HUES6 (cell line): ENCODE data around the gene BECN2.

Source experiments
- H3K27ac ChIP-seq: 2 replicates; pipeline ENCODE4 v1.7.0; 2013; ENCODE audit warnings: low read depth, mild to moderate bottlenecking, low read length, inconsistent platforms
- H3K27me3 ChIP-seq: 2 replicates; pipeline ENCODE4 v1.6.1; 2013; ENCODE audit warnings: low read length; ENCODE audit not compliant: control insufficient read depth, insufficient read depth
- H3K36me3 ChIP-seq: 2 replicates; pipeline ENCODE4 v1.6.1; 2013; ENCODE audit warnings: low read length; ENCODE audit not compliant: control insufficient read depth, insufficient read depth
- H3K4me1 ChIP-seq: 2 replicates; pipeline ENCODE4 v1.6.1; 2013; ENCODE audit warnings: low read length; ENCODE audit not compliant: control insufficient read depth, insufficient read depth
- H3K4me3 ChIP-seq: 2 replicates; pipeline ENCODE4 v1.5.1; 2013; ENCODE audit warnings: low read depth, low read length
- H3K9ac ChIP-seq: one replicate; pipeline ENCODE4 v1.6.1; 2013; ENCODE audit warnings: mild to moderate bottlenecking, low read length
- H3K9me3 ChIP-seq: 2 replicates; pipeline ENCODE4 v1.6.1; 2013; ENCODE audit warnings: low read depth, low read length; ENCODE audit not compliant: control insufficient read depth, insufficient read depth

The BECN2 gene

DNA sequence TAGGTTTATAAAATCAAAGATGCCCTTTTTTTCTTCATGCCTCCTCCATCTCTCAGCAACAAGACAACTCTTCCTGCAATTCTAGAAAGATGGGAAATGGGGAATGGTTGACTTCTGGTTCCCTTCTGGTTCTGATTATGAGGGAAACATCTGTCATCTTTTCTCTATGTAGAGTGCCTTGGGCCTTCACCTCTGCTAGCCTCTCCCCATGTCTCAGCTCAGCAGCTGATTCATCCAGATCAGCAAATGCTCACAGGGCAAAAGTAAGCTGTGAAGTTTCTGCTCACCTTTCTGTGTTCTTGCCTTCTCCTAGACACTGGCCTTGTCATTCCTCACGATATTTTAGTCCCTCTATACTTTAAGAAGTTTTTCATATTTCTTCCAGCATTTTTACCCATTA is 17.8 kb upstream of the BECN2 start:
- Histone ChIP-seq H3K4me3 (no peak overlapping the region), H3K27ac (no peak overlapping the region)

DNA sequence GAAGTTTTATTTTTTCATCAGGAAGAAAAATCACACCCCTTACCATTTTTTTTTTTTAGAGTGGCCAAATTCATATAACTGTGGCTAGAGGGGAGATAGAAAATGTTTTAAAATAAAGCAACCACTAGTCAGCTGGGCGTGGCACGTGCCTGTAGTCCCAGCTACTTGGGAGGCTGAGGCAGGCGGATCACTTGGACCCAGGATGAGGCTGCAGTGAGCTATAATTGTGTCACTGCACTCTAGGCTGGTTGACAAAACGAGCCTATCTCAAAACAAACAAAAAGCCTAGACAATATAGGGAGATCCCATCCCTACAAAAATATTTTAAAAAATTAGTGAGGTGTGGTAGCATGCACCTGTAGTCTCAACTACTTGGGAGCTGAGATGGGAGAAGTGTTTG is 14.8 kb upstream of the BECN2 start:
- Histone ChIP-seq H3K9ac (no peak overlapping the region), H3K27me3 (no peaks in the 10 kb centered on the region), H3K27ac (no peak overlapping the region), H3K36me3 (no peaks in the 10 kb centered on the region), H3K9me3 (no peaks in the 10 kb centered on the region), H3K4me3 (no peak overlapping the region), H3K4me1 (no peaks in the 10 kb centered on the region)

More for the DNA sequence above, 17.8 kb upstream of the BECN2 start:
- Histone ChIP-seq H3K4me1 (no peaks in the 10 kb centered on the region), H3K27me3 (no peaks in the 10 kb centered on the region), H3K36me3 (no peaks in the 10 kb centered on the region), H3K9ac (no peak overlapping the region), H3K9me3 (no peaks in the 10 kb centered on the region)

DNA sequence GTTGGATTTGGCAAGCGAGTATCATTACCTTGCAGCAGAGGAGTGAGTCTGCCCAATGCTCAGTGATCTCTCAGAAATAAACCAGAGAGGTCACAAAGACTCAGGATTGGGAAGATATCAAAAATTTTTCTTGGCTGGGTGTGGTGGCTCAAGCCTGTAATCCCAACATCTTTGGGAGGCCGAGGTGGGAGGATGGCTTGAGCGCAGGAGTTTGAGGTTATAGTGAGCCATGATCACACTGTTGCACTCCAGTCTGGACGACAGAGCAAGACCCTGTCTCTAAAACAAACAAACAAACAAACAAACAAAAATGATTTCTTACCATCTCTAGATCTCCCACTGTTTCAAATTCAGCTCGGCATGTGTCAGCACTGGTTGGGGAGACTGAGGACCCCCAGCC is 13.3 kb upstream of the BECN2 start:
- H3K9me3 ChIP-seq: no peaks in the 10 kb centered on the region
- no peak overlapping the region for H3K9ac ChIP-seq
- H3K4me3 ChIP-seq: no peak overlapping the region
- no peaks in the 10 kb centered on the region for H3K36me3 ChIP-seq
- no peaks in the 10 kb centered on the region for H3K27me3 ChIP-seq
- no peaks in the 10 kb centered on the region for H3K4me1 ChIP-seq
- no peak overlapping the region for H3K27ac ChIP-seq

DNA sequence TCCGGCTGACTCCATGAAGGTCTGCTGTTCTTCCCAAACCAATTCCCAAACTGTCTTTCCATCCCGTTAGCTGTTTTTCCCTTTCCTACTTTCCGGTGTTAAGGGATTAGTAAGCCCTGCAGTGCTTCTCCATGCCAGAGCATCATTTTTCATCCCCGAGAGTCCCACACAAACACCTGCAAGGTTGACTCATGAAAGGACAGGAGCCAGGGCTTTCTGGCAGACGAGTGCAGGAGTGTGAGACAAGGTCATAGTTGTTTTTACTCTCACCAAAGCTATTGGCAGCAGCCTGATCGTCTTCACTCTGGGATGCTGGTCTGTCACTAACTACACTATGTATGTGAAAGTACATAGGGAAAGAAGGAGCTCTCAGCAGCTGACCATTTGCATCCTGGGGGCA is 10.2 kb upstream of the BECN2 start:
- no peaks in the 10 kb centered on the region for H3K27me3 ChIP-seq
- no peaks in the 10 kb centered on the region for H3K4me1 ChIP-seq
- H3K4me3 ChIP-seq: no peak overlapping the region

DNA sequence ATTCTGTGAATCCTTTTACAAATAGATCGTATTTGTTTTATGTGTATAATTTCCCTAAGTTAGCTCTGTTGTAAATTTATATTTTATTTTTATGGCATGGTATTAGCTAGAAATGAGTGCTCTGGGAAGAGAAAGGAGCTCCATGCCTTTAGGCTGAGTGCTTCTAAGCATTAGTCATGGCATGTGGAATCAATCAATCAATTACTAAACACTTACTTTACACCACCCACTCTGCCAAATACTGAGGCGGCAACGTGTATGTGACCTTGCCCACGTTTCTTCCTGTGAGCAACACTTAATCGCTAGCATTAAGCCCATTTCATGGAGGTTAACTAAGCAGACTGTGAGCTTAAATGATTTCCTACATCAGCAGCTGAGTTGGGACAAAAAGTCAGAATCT is 7.2 kb upstream of the BECN2 start:
- Histone ChIP-seq H3K4me1 (no peaks in the 10 kb centered on the region), H3K36me3 (no peaks in the 10 kb centered on the region), H3K9me3 (no peaks in the 10 kb centered on the region), H3K9ac (no peak overlapping the region), H3K27me3 (no peaks in the 10 kb centered on the region), H3K4me3 (no peak overlapping the region), H3K27ac (no peak overlapping the region)

More for the DNA sequence above, 10.2 kb upstream of the BECN2 start:
- Histone ChIP-seq H3K36me3 (no peaks in the 10 kb centered on the region), H3K27ac (no peak overlapping the region), H3K9ac (no peak overlapping the region), H3K9me3 (no peaks in the 10 kb centered on the region)

DNA sequence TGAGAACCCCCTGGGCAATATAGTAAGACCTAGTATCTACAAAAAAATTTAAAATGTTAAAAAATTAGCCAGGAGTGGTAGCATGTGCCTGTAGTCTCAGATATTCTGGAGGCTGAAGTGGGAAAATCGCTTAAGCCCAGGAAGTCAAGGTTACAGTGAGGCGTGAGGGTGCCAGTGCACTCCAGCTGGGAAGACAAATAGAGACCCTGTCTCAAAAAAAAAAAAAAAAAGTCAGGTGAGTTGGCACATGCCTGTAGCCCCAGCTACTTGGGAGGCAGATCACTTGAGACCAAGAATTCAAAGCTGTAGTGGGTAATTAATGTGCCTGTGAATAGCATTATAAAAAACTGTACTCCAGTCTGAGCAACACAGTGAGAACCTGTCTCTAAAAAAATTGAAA is 4.6 kb downstream of the BECN2 start:
- Histone ChIP-seq H3K4me3 (no peak overlapping the region), H3K9ac (no peak overlapping the region), H3K27me3 (no peaks in the 10 kb centered on the region), H3K9me3 (no peaks in the 10 kb centered on the region), H3K4me1 (no peaks in the 10 kb centered on the region), H3K27ac (no peak overlapping the region), H3K36me3 (no peaks in the 10 kb centered on the region)

DNA sequence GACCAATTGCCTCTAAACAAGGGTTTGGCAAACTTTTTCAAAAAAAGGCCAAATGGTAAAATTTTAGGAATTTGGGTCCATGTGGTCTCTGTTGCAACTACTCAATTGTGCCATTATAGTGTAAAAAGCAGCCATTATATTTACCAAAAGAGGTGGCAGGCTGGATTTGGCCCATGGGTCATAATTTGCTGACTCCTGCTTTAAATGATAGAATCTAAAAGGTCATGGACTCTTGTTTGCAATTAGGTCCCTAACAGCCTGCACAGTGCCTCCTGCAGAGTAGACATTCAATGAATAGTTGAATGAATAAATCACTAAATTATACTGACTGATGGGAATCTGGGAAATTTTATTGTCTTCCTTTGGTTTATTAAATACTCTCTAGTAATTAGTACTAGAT is 6.2 kb downstream of the BECN2 start:
- Histone ChIP-seq H3K36me3 (no peaks in the 10 kb centered on the region), H3K27ac (no peak overlapping the region), H3K4me1 (no peaks in the 10 kb centered on the region), H3K9me3 (no peaks in the 10 kb centered on the region), H3K4me3 (no peak overlapping the region), H3K27me3 (no peaks in the 10 kb centered on the region), H3K9ac (no peak overlapping the region)

DNA sequence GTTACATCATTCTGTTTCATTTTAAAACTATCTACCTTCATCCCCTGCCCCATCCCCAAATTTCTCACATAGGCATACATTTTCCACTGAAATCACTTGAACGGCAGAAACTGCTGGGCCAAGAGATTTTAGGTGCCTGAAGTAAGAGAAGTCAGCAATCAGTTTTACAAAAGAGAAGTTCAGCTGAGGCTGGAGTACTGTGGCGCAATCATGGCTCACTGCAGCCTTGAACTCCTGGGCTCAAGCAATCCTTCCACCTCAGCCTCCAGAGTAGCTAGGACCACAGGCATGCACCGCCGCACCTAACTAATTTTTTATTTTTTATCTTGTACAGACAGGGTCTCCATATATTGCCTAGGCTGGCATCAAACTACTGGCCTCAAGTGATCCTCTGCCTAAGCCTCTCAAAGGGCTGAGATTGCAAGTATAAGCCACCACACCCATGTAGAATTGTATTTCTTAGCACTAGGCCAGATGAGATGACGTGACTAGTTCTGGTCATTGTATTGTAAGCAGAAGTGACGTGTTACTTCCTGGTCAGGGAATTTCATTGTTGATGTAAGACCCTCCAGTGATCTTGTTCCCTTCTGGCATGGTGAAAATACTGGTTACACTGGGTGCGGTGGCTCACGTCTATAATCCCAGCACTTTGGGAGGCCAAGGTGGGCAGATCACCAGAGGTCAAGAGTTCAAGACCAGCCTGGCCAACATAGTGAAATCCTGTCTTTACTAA is 7.1 kb downstream of the BECN2 start:
- Histone ChIP-seq H3K4me3 (no peak overlapping the region), H3K9ac (no peak overlapping the region), H3K9me3 (no peaks in the 10 kb centered on the region), H3K4me1 (no peaks in the 10 kb centered on the region), H3K27me3 (no peaks in the 10 kb centered on the region), H3K36me3 (no peaks in the 10 kb centered on the region), H3K27ac (no peak overlapping the region)

DNA sequence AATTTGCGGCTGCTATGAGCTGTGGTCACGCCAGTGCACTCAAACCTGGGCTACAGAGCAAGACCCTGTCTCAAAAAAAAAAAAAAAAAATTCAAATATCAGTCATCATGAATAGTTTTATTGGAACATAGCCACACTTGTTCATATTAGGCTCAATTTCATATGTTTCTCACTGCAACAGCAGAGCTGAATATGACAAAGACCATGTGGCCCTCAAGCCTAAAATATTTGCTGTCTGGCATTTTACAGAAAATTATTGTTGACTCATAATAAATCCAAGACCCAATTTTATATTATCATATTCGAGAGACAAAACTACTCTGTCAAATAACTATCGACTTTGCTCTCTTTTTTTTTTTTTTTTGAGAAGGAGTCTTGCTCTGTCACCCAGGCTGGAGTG is 11.0 kb downstream of the BECN2 start:
- no peaks in the 10 kb centered on the region for H3K9me3 ChIP-seq
- 0 out of 2 replicates have a peak, but pooled peaks cover 2% of the 10 kb centered on the region for H3K4me1 ChIP-seq
- no peak overlapping the region for H3K4me3 ChIP-seq
- no peaks in the 10 kb centered on the region for H3K27me3 ChIP-seq
- H3K36me3 ChIP-seq: no peaks in the 10 kb centered on the region
- H3K9ac ChIP-seq: no peak overlapping the region
- no peak overlapping the region for H3K27ac ChIP-seq

DNA sequence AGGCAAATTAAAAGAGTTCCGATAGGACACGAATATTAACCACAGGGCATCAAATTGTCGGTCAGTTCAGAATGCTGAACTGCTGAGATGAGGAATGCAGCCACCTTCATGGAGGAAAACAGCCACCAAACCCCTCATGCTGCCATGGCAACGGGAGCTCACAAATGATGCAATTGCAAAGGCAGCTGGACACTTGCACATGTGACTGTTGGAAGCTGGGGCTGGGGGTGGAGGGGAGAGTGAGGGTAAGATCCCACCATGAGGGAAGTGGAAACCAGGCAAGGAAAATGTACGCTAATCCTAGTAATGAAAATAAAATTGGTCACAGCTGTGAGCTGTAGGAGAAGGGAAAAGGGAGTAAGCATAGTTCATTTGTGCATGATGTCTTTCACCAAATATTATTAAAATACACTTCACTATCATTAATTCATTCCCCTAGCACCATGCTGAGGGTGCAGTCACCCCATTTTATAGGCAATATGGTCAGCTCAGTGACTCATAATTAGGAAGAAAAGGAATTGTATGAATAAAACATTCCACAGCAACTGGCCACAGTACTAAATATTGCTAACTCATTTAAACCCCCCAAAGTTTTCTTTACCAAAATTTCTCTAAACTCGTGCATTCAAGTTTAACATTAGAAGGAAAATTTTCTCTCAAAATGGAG is 15.3 kb downstream of the BECN2 start:
- H3K27ac ChIP-seq: no peak overlapping the region
- H3K36me3 ChIP-seq: no peaks in the 10 kb centered on the region

DNA sequence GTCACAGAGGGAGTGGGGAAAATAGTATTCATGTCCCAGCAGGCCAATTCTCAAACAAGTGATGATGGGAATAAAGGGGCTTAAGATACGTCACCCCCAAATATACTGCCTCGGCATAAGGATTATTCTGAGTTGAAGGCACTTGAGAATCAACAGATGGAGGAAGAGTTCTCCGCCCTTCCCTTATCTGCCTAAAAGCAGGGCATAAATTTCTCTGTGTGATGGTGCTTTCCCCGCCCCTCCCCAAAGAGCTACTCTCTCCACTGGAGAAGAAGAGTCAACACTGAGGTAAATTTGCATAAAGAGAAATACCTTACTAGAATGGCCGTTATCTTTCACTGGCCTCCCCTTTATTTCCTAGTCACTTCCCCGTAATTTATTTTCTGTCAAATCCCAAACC is 18.7 kb downstream of the BECN2 start:
- H3K27me3 ChIP-seq: no peaks in the 10 kb centered on the region
- H3K9ac ChIP-seq: no peak overlapping the region
- peaks cover 3% of the 10 kb centered on the region; the same call in 1 of the 2 replicates for H3K9me3 ChIP-seq
- no peaks in the 10 kb centered on the region for H3K36me3 ChIP-seq
- H3K27ac ChIP-seq: no peak overlapping the region
- H3K4me3 ChIP-seq: no peak overlapping the region
- 0 out of 2 replicates have a peak, but pooled peaks cover 2% of the 10 kb centered on the region for H3K4me1 ChIP-seq

More for the DNA sequence above, 15.3 kb downstream of the BECN2 start:
- H3K9ac ChIP-seq: no peak overlapping the region
- H3K4me1 ChIP-seq: 0 out of 2 replicates have a peak, but pooled peaks cover 2% of the 10 kb centered on the region
- H3K27me3 ChIP-seq: no peaks in the 10 kb centered on the region
- no peaks in the 10 kb centered on the region for H3K9me3 ChIP-seq
- no peak overlapping the region for H3K4me3 ChIP-seq
